KMS-11 (cell line): ENCODE data around the gene DNAH6.

ENCODE experiments used
- H2AFZ ChIP-seq: fragments of 200-600 bp; sonication (generic); 2 replicates; pipeline ENCODE4 v1.6.1; 2016; ENCODE audit warnings: antibody characterized with exemption, mixed run types, low read depth
- H3K27ac ChIP-seq: fragments of 200-600 bp; sonication (generic); 2 replicates; pipeline ENCODE4 v1.6.1; 2016; ENCODE audit warnings: mild to moderate bottlenecking, mixed run types
- H3K27me3 ChIP-seq: fragments of 200-600 bp; sonication (generic); 2 replicates; pipeline ENCODE4 v1.6.1; 2017; ENCODE audit warnings: mild to moderate bottlenecking, low read depth, mixed run types, moderate library complexity; ENCODE audit not compliant: insufficient read depth
- H3K36me3 ChIP-seq: fragments of 200-600 bp; sonication (generic); 2 replicates; pipeline ENCODE4 v1.6.1; 2017; ENCODE audit warnings: mild to moderate bottlenecking, mixed run types; ENCODE audit not compliant: insufficient read depth
- H3K4me1 ChIP-seq: fragments of 200-600 bp; sonication (generic); 2 replicates; pipeline ENCODE4 v1.6.1; 2016; ENCODE audit warnings: mild to moderate bottlenecking, low read depth, mixed run types; ENCODE audit not compliant: poor library complexity, severe bottlenecking
- H3K4me2 ChIP-seq: fragments of 200-600 bp; sonication (generic); 2 replicates; pipeline ENCODE4 v1.7.0; 2016; ENCODE audit warnings: mild to moderate bottlenecking, mixed run types
- H3K4me3 ChIP-seq: fragments of 200-600 bp; sonication (generic); IDR thresholded peaks from 2 replicates; pipeline ENCODE4 v1.6.1; 2017; ENCODE audit warnings: low read depth, low read length, mixed read lengths; ENCODE audit not compliant: insufficient read depth
- H3K79me2 ChIP-seq: fragments of 200-600 bp; sonication (generic); 2 replicates; pipeline ENCODE4 v1.6.1; 2016; ENCODE audit warnings: low read depth, mixed run types; ENCODE audit not compliant: insufficient read depth
- H3K9ac ChIP-seq: fragments of 200-600 bp; sonication (generic); 2 replicates; pipeline ENCODE4 v1.6.1; 2016; ENCODE audit warnings: mild to moderate bottlenecking, mixed run types
- H4K20me1 ChIP-seq: fragments of 200-600 bp; sonication (generic); 2 replicates; pipeline ENCODE4 v1.6.1; 2016; ENCODE audit warnings: mild to moderate bottlenecking, mixed run types; ENCODE audit not compliant: insufficient read depth
- TF ChIP-seq, protein P1 (sequence below): fragments of 200-600 bp; sonication (generic); conservative IDR thresholded peaks from 2 replicates; pipeline ENCODE4 v1.6.1; 2017; ENCODE audit warnings: low read depth, mild to moderate bottlenecking, antibody characterized with exemption, low read length, moderate library complexity, mixed read lengths

DNAH6 gene

DNA sequence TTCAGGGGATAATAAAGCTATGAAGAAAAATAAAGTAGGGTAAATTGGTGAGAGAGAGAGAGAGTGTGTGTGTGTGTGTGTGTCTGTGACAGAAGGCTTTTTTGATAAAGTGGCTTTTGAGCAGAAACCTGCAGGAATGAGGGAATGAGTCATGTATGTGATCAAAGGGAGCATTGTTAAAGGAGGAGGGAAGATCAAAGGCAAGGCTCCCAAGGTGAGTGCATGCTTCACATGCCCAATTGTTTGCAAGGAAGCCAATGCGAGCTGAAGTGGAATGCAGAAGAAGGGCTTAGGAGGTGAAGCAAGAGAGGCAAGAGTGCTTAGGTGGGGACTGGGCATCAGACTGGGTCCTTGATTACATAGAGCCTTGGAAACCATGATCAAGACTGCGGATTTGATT lies 96.8 kb downstream of the DNAH6 start:
- no peak overlapping the region for H3K4me2 ChIP-seq
- no peaks in the 10 kb centered on the region for H3K4me1 ChIP-seq
- TF ChIP-seq, protein P1, sequence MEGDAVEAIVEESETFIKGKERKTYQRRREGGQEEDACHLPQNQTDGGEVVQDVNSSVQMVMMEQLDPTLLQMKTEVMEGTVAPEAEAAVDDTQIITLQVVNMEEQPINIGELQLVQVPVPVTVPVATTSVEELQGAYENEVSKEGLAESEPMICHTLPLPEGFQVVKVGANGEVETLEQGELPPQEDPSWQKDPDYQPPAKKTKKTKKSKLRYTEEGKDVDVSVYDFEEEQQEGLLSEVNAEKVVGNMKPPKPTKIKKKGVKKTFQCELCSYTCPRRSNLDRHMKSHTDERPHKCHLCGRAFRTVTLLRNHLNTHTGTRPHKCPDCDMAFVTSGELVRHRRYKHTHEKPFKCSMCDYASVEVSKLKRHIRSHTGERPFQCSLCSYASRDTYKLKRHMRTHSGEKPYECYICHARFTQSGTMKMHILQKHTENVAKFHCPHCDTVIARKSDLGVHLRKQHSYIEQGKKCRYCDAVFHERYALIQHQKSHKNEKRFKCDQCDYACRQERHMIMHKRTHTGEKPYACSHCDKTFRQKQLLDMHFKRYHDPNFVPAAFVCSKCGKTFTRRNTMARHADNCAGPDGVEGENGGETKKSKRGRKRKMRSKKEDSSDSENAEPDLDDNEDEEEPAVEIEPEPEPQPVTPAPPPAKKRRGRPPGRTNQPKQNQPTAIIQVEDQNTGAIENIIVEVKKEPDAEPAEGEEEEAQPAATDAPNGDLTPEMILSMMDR = no peak
- no peak overlapping the region for H2AFZ ChIP-seq
- H3K9ac ChIP-seq = no peak overlapping the region
- H3K27ac ChIP-seq = no peak overlapping the region
- no peaks in the 10 kb centered on the region for H4K20me1 ChIP-seq
- no peaks in the 10 kb centered on the region for H3K79me2 ChIP-seq
- H3K27me3 ChIP-seq = no peaks in the 10 kb centered on the region
- no peaks in the 10 kb centered on the region for H3K36me3 ChIP-seq
- no peak overlapping the region for H3K4me3 ChIP-seq

DNA sequence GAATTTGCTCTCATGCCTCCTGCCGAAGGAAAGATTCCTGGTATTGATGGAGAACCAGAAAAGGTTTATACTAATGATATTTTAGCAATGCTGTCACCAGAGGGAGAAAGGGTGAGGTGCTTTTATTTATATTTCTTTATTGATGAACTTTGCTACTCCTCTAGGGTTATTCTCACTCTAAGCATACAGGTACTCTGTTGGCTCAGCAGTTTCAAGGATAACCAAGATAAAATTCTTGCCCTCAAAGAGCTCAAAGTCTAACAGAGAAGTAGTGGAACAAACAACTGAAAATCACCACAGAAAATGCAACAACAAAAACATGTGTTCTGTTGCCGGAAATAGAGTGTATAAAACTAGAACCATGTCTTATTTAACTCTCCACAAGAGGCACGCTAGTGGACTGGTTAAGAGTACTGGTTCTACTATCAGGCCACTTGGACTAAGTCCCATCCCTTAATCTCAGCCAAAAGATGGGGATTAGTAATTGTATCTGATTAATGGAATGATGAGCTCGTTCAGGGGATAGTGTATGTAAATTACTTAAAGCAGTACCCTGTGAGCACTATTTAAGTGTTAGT lies 103.6 kb downstream of the DNAH6 start:
- H3K4me1 ChIP-seq = no peaks in the 10 kb centered on the region
- no peak overlapping the region for H3K9ac ChIP-seq
- H3K27ac ChIP-seq = no peak overlapping the region
- H3K27me3 ChIP-seq = no peaks in the 10 kb centered on the region
- no peaks in the 10 kb centered on the region for H3K36me3 ChIP-seq
- TF ChIP-seq, protein P1 = no peak
- no peak overlapping the region for H3K4me2 ChIP-seq
- H4K20me1 ChIP-seq = no peaks in the 10 kb centered on the region
- H2AFZ ChIP-seq = no peak overlapping the region
- no peak overlapping the region for H3K4me3 ChIP-seq
- no peaks in the 10 kb centered on the region for H3K79me2 ChIP-seq

DNA sequence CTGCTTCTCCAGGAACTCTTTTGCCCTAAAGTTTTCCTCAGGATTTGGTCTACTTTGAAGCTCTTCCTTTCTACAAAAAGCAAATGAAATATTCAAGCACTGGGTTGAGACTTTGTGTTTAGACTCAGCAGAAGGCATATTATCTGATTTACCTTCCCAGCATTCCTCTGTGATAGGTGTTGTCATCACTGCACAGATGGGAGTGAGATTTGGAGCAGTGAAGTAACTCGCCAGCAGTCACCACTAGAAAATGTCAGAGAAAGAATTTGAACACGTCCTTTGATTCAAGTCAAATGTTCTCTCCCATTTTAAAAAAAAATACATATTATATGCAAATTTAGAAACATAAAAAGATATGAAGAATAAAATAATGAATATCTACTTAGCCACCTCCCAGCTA lies 112.2 kb downstream of the DNAH6 start:
- H4K20me1 ChIP-seq = no peaks in the 10 kb centered on the region
- H3K79me2 ChIP-seq = no peaks in the 10 kb centered on the region
- H2AFZ ChIP-seq = no peak overlapping the region
- H3K27me3 ChIP-seq = no peaks in the 10 kb centered on the region
- no peaks in the 10 kb centered on the region for H3K4me1 ChIP-seq
- no peaks in the 10 kb centered on the region for H3K36me3 ChIP-seq
- no peak overlapping the region for H3K9ac ChIP-seq
- TF ChIP-seq, protein P1 = no peak
- no peak overlapping the region for H3K27ac ChIP-seq
- H3K4me2 ChIP-seq = no peak overlapping the region
- no peak overlapping the region for H3K4me3 ChIP-seq

DNA sequence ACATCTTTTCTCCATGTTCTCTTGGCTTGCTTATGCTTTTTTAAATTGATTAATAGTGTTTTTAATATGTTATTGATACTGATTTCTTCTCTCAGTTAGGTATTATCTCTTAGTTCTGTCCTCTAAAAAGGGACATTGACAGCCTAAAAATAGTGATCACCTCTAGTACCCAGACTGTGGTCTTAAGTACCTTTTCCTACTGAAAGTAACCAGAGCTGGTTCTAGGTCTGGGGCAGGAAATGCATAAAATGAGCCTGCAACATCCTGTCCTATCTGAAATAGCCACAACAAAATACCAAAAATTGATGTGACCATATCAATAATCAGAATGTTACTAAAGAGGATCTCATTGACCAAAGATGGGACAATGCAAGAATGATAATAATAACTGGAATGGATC lies 113.3 kb downstream of the DNAH6 start:
- Histone ChIP-seq H3K27me3 (no peaks in the 10 kb centered on the region), H3K4me1 (no peaks in the 10 kb centered on the region), H3K79me2 (no peaks in the 10 kb centered on the region), H3K4me3 (no peak overlapping the region), H2AFZ (no peak overlapping the region), H4K20me1 (no peaks in the 10 kb centered on the region), H3K9ac (no peak overlapping the region), H3K36me3 (no peaks in the 10 kb centered on the region), H3K4me2 (no peak overlapping the region), H3K27ac (no peak overlapping the region)
- TF ChIP-seq, protein P1 = no peak

DNA sequence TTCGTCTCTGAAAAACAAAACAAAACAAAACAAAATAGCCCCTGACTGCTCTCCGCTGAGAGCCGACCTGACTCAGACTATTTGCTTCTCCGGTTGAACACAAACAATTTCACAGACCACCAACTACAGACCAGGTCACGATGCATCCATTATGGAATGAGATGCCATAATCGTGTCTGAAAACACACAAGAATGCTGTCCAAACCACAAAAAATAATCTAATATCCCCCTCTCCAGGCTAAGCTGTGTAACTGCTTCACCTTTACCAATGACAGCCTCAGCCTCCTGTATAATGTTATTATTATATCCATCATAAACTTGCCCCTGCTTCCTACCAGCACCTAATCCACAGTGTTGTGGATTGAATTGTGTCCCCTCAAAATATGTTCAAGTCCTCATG lies 114.7 kb downstream of the DNAH6 start:
- no peak overlapping the region for H3K27ac ChIP-seq
- no peaks in the 10 kb centered on the region for H3K36me3 ChIP-seq
- H3K27me3 ChIP-seq = no peaks in the 10 kb centered on the region
- TF ChIP-seq, protein P1 = peak; percentile 69; the same call in 1 of the 2 replicates
- H3K4me1 ChIP-seq = no peaks in the 10 kb centered on the region
- H3K4me3 ChIP-seq = no peak overlapping the region
- no peak overlapping the region for H3K4me2 ChIP-seq
- no peaks in the 10 kb centered on the region for H4K20me1 ChIP-seq
- no peaks in the 10 kb centered on the region for H3K79me2 ChIP-seq
- no peak overlapping the region for H3K9ac ChIP-seq
- H2AFZ ChIP-seq = no peak overlapping the region
